K562 (cell line): ENCODE measurements around the gene IPP. TPM values are rescaled to one million over a fixed set of nuclear protein-coding genes. Genes with fewer than 3 reads are reported as not detected.

Experiments
- BRD9 ChIP-seq: fragments of 450-650 bp; IDR thresholded peaks from 2 replicates; pipeline ENCODE4 v1.6.1; 2018; ENCODE audit warnings: low read depth; ENCODE audit not compliant: partially characterized antibody
- CXXC5 ChIP-seq: fragments of 250-450 bp; sonication (Bioruptor Pico); IDR thresholded peaks from 2 replicates; pipeline ENCODE4 v1.8.0; 2022; ENCODE audit warnings: inconsistent platforms, mild to moderate bottlenecking, moderate library complexity
- DEAF1 ChIP-seq: fragments of 450-650 bp; formaldehyde crosslinking; IDR thresholded peaks from 2 replicates; pipeline ENCODE4 v1.4.0; 2020; ENCODE audit warnings: mild to moderate bottlenecking, moderate library complexity
- KAT8 ChIP-seq: fragments of 450-650 bp; IDR thresholded peaks from 2 replicates; pipeline ENCODE4 v1.6.1; 2016; ENCODE audit warnings: low read depth, mild to moderate bottlenecking
- NKRF ChIP-seq: fragments of 450-650 bp; IDR thresholded peaks from 2 replicates; pipeline ENCODE4 v1.6.1; 2016; ENCODE audit warnings: borderline replicate concordance
- POLR2AphosphoS5 ChIP-seq: IDR thresholded peaks from 2 replicates; pipeline ENCODE4 v1.6.1; 2011; ENCODE audit warnings: mild to moderate bottlenecking, low read depth, low read length, moderate library complexity; ENCODE audit not compliant: control insufficient read depth, insufficient read depth
- REST ChIP-seq, 2 experiments: fragments of 450-650 bp; formaldehyde crosslinking in 1 of 2; IDR thresholded peaks; 2 replicates each; pipeline versions ENCODE4 v1.4.0 to v1.6.1; 2014 to 2020; ENCODE audit warnings: mild to moderate bottlenecking in 2 of 2, borderline replicate concordance in 1 of 2, low read depth in 1 of 2
- TAF7 ChIP-seq: fragments of 450-650 bp; IDR thresholded peaks from 2 replicates; pipeline ENCODE4 v1.6.1; 2016; ENCODE audit warnings: missing genetic modification characterization, missing compliant biosample characterization
- ZNF384 ChIP-seq: IDR thresholded peaks from 2 replicates; pipeline ENCODE4 v1.6.1; 2012; ENCODE audit warnings: low read depth, low read length, improper control_type of control experiment
- ZNF583 ChIP-seq: fragments of 250-450 bp; sonication (Bioruptor Pico); IDR thresholded peaks from 2 replicates; pipeline ENCODE4 v1.4.0; 2020
- ZNF717 ChIP-seq: fragments of 250-450 bp; sonication (Bioruptor Pico); IDR thresholded peaks from 2 replicates; pipeline ENCODE4 v1.5.0; 2021
- polyA plus RNA-seq, 8 experiments: library from polyadenylated mRNA; depleted of rRNA in 4 of 8; stranded (reverse) in 5 of 8; unstranded in 3 of 8; fragments of >200 nt; fragmentation: Nextera tagmentation in 2 of 8; fragmentation: Illumina TruSeq in 1 of 8; extraction: Ambion mirVana in 2 of 8; extraction: Trizol in 1 of 8; gene quantifications; 2 replicates each; pipeline versions ENCODE4 v1.2.1 to v1.2.3, GENCODE V29; 2011 to 2014; ENCODE audit warnings: inconsistent platforms in 1 of 8, missing spikeins in 1 of 8
- total RNA-seq, 7 experiments: library from RNA; depleted of rRNA in 6 of 7; stranded (reverse); fragments of >200 nt in 6 of 7; fragmentation: Illumina TruSeq in 2 of 7; extraction: Trizol in 2 of 7; gene quantifications; 2 replicates each; pipeline versions ENCODE4 v1.2.1 to v1.2.3, GENCODE V29; 2011 to 2021; ENCODE audit warnings: low replicate concordance in 1 of 7
- TF ChIP-seq, protein P1 (sequence below), 3 experiments: fragments of 200-800 bp in 1 of 3; sonication (Bioruptor generic) in 1 of 3; sonication (generic) in 1 of 3; formaldehyde crosslinking in 1 of 3; IDR thresholded peaks; 2 replicates each; pipeline versions ENCODE4 v1.6.1 to v1.8.0; 2016 to 2022; ENCODE audit warnings: mild to moderate bottlenecking in 2 of 3, missing compliant biosample characterization in 2 of 3, missing genetic modification characterization in 2 of 3, missing genetic modification reagents in 1 of 3

Gene IPP
- total and polyA plus RNA-seq, 9 of the 15 experiments (the other 6 are each of a cell fraction or from before 2014, with no cell fraction given), result 6.9 to 15.1 (median 9.7) TPM

GRCh38 chr1:45687014-45687753 lies 63.3 kb downstream of the IPP start (continued):
- TF ChIP-seq POLR2AphosphoS5 (peak; percentile 98), NKRF (peak; percentile 25; the same call in 1 of the 2 replicates), ZNF384 (0 out of 2 replicates have a peak, but pooled peaks have one; percentile 5), TAF7 (peak; percentile 94), DEAF1 (CRISPR knock-in tag) (peak; percentile 14; the same call in 1 of the 2 replicates), ZNF717 (CRISPR knock-in tag) (0 out of 2 replicates have a peak, but pooled peaks have one; percentile 35), KAT8 (peak; percentile 28; the same call in 1 of the 2 replicates), BRD9 (peak; percentile 74), ZNF583 (peak; percentile 79; the same call in 1 of the 2 replicates), REST (IDR thresholded peaks at IDR 0.05; ENCODE audit: borderline replicate concordance) (no peak), REST (CRISPR knock-in tag; IDR thresholded peaks at IDR 0.05; ENCODE audit: low read depth) (0 out of 2 replicates have a peak, but pooled peaks have one; percentile 14), CXXC5 (peak; percentile 95)
- TF ChIP-seq, protein P1, sequence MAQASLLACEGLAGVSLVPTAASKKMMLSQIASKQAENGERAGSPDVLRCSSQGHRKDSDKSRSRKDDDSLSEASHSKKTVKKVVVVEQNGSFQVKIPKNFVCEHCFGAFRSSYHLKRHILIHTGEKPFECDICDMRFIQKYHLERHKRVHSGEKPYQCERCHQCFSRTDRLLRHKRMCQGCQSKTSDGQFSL (CRISPR knock-in tag; IDR thresholded peaks at IDR 0.05), result no peak
- TF ChIP-seq, protein P1 (tag; IDR thresholded peaks at IDR 0.05), result 0 out of 4 replicates have a peak, but pooled peaks of 1 of the 2 experiments have one; percentile 0
